GM23248 (cell line): Measurements from ENCODE around the gene SPTB.

ENCODE experiments used
- EZH2 ChIP-seq: fragments of 200-600 bp; sonication (generic); IDR thresholded peaks from 2 replicates; pipeline ENCODE4 v1.6.1; 2018; ENCODE audit warnings: antibody characterized with exemption, mild to moderate bottlenecking; ENCODE audit not compliant: insufficient read depth, poor library complexity, severe bottlenecking
- EZH2phosphoT487 ChIP-seq: fragments of 200-600 bp; sonication (generic); IDR thresholded peaks from 2 replicates; pipeline ENCODE4 v1.6.1; 2018; ENCODE audit warnings: antibody characterized with exemption, moderate library complexity, mild to moderate bottlenecking, low read depth; ENCODE audit not compliant: insufficient read depth

GRCh38 chr14:64871344-64871743, 8.4 kb downstream of the SPTB start:
- TF ChIP-seq EZH2: no peak
- no peak for TF ChIP-seq EZH2phosphoT487
